T-helper 9 cell (primary cell): ENCODE results near the gene KRT15.

ENCODE experiments used
- DNase-seq: peaks from one replicate; pipeline ENCODE4 v3.0.0-alpha.2; 2020

Gene KRT15

DNA sequence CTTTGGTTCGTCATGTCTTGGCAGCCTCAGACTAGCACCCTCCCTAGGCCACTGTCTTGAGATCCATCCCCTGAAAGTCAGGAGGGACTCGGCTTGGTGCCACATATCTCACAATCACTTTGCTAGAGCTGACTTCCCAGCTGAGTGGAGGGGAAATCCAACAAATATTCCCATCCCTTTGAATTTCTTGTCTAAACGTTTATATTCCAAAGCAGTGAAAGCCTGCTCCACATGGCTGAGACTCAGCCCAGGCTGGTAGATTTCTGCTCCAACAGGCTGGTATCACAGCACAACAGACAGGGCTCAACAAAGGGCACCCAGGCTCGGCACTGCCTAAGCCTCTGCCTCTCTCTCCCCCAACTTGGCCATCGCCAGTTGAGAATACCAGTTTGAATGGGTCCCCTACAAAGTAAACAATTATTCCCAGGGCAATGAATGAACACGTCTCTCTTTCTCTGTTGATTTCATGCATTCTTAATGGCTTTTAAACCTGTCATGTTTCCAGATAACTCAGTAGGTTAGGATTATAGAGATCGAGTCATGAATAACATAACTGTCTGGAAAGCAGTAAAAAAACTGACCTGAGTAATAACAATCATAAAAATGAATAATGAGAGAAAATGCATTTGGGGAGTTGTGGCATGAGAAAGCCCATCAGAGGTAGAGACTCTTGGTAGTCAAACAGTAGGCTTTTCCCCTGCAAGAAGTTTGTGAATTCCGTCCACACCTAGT lies 14.3 kb downstream of the KRT15 start:
- no peak for DNase-seq

DNA sequence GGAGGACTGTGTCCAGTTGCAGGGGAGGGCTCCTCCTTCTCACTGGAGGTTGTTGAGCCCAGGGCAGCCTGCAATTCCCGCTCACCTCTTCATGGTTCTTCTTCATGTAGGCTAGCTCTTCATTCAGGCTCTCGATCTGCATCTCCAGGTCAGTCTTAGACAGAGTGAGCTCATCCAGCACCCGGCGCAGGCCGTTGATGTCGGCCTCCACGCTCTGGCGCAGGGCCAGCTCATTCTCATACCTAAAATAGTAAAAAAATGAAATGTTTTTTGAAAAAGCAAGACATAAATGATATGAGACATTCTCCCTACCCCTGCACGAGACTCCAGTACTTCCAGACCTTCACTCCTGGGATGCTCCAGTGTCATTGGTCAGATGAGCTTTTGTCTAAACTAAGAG lies 15.5 kb downstream of the KRT15 start:
- no peak for DNase-seq

DNA sequence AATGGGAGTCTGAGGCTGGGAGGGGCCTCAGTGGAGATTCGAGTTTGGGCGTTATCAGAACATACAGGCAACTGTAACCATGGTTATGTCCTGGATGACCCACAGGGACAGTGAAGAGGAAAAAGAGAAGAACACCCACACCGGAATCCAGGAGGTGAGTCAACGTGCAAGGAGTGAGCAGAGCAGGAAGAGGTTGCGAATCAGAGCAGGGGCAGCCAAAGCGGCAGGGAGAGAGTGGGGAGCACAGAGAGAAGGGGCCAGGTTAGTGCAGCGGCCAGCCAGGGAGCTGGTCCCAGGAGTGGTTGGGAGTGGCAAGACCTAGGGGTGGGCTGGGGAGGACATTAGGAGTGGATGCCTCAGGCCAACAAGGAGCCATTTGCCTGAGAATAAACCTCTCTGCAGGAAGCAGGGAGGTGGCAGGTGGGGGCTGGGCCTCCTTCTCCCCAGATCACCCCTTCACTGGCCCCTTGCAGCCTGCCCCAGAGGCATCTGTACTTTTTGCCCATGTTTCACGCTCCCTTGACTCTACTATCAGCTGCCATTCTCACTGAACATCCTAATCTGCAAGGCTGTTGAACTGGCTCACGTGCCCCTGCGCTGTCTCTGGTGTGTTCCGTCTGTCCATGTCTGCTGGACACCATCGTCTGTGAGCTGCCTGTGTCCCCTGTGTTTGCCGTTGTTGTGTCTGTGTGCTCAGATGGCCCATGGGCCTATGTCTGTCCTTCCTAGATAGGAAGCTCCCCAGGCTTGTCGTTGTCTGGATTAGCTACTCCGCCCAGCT lies 18.4 kb downstream of the KRT15 start:
- DNase-seq, result no peak

DNA sequence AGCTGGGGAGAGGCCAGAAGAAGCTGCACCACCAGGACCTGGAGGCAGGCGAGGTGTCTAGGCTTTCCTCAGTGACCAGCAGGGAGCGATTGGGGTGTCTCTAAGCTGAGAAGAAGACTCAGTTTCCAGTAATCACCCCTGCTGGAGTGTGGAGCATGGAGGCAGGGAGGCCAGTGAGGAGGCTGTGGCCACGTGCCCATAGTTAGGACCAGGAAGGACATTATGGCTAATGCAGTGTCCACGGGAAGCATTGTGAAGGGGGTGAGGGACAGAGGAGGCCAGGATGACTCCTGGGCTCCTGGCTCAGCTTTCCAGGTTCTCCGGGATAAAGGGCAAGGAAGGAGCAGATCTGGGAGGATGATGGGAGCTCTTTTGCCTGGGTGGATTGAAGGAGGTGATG lies 19.0 kb downstream of the KRT15 start:
- no peak for DNase-seq

DNA sequence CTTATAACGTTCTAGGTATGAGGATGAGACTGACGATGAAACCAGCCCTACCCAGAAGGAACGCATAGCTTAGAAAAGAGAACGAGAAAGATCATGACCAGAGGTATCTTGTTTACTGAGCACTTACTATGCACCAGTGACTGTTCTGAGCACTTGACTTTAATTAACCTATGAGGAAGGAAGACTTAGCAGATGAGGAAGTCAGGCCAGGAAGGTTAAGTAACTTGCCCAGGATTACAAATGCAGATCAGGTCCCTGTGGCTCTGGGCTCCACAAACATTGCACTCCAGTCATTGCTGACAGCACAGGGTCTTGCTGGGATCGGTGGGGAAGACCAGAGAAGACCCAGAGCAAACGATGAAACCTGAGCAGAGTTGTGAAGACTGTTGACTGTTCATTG lies 20.4 kb downstream of the KRT15 start:
- DNase-seq, result no peak

DNA sequence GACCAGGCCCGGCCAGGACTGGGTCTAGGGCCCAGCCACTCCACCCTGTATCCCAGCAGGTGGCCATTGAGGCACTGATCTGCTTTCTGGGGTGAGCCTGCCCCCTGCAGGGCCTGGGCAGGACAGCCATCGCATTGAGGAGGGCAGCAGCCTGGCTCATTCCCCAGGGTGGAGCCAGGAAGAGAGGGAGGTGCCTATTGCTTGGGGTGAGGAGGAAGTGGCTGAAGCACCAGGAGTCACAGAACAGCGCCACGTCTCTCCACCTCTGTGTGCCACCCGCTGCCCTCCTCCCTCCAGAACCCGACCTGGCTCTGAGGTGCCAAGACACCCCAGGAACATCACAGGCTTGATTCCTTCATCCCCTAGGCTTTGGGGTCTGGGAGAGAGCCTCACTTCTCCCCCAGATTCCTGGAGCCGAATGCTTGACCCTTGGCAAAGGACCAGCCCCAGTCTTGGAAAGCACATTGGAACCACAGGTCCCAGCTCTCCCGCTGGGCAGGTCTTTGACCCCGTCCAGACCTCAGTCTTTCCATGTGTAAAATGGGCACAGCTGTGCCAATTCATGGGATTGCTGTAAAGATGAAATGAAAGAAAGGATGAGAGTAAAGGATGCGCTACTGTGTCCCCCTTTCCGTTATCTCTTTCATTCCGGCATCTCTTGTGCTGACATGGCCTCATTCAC lies 21.7 kb downstream of the KRT15 start:
- peak; percentile 23 for DNase-seq

DNA sequence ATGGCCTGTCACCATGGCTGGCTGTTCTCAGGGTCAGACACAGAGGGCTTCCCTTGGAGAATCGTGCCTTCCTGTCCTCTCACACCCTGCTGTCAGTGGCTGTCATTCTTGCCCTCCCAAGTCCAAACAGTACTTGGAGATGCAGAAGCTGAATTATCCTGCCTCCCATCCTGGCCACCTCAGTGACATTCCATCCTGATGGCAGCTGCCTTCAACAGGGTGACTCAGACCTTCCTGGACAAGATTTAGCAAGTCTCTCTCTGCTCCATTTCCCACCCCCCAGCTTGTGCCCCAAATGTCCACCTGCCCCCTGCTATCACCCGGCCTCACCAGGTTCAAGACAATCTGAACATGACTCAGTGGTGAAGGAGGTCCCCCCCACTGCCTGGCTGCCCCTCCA lies 24.2 kb downstream of the KRT15 start:
- no peak for DNase-seq

DNA sequence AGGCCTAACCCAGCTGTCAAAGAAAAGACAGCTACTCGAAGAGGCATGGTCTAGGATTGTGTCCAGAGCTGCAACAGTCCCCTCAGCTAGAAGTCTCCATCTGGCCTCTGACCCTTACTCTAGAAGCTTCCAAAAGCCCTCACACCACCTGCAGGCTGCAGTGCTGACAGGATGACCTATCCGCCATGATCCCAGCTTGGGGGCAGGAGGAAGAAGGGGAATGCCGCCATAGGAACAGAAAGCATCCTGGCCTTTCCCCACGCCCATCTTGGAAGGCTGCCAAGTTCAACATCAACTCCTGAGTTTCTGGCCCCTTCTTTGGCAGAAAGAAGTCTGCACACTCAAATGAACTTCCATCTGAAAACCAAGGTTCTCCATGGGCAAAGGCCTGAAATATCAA lies 25.9 kb downstream of the KRT15 start:
- DNase-seq, result no peak

DNA sequence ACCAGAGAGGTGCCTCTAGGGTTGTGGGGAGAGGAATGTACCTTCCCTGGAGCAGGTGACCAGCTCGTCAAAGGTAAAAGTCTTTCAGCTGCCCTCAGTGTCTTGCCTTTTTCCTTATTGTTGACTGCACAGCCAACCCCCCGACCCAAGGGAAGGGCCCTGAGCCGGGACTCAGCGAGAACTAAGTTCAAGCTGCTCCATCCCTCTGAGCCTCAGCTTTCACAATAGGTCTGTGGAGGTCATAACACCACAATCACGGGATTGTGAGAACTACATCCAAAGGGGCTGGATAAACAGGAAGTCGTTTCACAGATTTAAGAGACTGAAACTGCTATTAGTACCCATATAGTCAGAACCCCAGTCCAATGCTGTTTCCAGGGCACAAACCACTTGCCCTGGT lies 26.3 kb downstream of the KRT15 start:
- DNase-seq, result no peak

DNA sequence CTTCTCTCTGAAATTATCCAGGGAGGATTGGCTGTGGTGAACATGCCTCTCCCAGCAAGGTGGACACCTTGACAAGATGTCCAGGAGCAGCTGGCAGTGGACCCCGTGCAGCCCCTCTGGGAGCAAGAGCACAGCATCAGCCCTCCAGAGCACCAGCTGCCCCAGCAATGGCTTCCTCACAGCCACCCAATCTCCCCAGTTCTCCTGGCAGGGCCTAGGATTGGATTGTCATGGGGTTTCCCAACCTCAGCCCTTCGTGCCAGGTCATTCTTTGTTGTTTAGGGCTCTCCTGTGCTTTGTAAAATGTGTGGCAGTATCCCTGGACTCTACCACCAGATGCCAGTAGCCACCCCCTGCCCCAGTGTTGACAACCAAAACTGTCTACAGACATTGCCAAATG lies 27.2 kb downstream of the KRT15 start:
- no peak for DNase-seq

DNA sequence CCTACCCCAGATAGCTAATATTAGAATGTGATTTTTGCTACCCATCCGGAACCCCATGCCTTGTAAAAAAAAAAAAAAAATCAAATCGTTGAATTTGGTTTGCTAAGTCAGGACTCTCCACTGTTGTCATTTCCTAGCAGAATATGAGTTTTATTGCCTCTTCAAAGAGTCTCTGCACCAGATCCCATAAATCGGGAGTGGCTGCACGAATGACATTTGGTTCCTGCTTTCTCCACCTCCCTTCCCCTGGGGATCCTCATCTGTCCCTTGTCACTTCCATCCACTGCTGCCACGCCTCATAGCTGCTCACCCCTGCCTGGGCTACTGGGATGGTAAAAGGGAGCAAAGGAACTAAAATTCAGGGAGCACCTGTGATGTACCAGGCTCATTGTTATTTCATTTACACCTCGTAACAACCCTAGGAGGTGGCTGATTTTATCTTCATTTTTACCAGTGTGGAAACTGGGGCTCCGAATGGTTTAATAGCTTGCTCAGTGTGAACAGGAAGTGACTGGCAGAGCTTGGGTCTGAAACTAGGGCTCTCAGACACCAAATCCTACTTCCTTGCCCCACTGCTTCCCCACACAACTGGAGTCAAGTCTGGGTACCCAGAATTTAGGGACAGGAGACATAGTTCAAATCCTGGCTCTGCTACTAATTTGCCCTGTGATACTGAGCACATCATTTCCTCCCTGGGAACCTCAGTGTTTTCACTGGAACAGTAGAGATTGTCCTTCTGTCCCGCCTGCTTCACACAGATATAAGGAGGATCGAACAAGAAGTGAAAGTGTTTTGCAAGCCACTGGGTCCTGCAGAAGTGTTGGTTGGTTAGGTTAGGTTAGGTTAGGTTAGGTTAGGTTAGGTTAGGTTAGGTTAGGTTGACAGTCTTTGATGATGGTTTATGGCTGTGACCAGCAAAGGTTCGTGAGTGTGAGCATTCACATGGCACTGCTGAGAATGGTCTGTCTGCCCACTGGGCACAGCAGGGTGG lies 28.4 kb downstream of the KRT15 start:
- no peak for DNase-seq

DNA sequence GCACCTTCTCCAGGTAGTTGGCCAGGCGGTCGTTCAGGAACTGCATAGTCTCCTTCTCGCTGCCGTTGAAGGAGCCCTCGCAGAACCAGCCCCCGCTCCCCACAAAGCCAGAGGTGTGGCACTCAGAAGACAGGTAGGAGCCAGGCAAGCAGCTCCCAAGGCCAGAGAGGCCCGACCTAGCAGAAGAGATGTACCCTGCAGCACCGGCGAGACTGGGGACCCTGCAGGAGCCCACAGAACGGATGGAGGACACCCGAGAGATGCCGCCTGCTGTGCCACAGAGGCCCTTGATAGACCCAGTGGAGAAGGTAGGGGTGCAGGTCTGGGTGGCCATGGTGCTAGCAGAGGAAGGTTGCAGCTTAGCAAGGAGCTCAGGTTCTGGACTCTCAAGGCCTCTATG lies 29.2 kb downstream of the KRT15 start, which contains the start of gene KRT36:
TSS of gene KRT36 (minus strand) at position 380 of the 400 bp plus-strand sequence. CDS start at position 334, 46 bp downstream.
- DNase-seq, result no peak

DNA sequence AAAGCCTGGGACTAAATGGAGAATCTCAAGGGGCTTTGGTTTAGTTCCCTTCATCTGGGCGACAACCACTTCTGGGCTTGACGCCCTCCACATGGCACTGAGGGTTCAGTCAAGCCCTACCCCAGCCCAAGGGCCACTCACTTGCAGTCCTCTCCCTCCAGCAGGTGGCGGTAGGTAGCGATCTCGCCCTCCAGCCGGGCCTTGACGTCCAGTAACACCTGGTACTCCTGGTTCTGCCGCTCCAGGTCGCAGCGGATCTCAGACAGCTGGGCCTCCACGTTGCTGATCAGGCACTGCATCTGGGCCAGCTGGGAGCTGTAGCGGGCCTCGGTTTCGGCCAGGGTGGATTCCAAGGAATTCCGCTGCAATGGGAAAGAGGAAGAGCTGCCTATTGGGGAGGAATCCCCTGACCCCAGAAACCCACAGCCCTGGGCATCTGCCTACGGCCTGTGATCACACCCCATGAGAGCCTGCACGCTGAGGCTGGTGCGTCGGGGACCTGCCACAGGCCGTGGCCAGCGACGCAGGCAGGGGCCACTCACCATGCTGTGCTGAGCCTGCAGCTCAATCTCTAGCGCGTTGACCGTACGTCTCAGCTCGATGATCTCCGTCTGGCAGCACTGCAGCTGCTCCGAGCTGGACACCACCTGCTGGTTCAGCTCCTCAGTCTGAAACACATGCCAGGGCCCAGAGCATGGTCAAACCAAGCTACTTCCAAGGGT lies 31.7 kb downstream of the KRT15 start:
- DNase-seq, result no peak

DNA sequence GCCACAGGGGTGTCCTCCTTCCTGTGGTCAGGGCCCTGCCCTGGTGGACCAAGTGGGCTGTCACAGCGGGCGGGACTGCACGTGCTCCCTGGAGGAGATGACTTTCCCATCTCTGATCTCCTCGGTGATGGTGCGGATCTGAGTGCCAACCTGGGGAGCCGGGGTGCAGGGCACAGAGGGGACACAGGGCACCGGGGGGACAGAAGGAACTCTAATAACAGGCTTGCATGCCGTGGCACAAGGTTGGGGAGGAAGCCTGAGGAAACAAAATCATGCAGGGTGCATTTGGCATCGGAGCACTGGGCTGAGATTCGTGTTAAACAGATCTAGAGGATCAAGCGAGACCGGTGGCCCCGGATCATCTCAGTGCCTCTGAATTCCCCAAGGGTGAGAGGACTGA lies 32.4 kb downstream of the KRT15 start:
- no peak for DNase-seq

DNA sequence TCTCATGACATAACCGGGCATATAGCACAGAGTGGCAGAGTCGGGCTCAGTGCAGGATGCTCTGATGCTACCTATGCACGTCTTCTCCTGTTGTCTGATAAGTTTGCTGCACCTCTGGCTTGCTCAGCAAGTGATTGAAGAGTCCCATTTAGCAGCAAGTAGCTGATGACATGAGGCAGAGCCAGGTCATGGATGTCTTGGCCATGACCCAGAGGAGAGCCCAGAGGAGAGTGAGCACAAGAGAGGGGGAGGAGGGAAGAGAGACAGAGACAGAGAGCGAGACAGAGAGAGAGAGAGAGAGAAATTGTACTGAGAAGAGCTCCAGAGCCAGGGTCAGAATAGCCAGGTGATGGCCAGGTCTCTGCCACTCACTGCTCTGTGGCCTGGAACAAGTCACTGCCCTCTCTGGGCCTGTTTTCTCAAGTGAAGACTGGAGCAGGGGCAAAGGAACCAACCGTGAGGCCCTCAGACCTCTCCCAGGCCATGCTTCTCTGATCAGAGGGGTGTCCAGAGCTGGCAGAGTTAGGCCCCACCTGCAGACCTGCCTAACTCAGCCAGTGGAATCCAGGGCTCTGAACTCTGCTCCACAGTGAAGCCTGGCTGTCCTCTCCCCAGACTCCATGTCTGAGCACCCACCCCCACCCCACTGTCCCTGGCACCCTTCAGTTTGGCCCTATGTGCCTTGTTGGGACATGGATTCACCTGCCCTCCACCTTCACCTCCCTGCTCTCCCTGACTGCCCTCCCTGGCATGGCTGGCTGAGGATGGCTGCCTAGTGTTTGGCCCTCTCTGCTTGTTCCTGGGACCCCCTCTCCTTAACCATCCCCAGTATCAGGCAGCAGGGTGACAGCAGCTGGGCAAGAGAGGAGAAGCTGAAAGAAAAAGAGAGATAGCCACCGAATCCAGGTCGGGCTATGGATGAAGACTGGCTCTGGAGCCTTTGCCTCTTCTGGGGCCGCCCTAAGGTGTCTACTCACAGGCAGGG lies 33.5 kb downstream of the KRT15 start:
- DNase-seq, result no peak

DNA sequence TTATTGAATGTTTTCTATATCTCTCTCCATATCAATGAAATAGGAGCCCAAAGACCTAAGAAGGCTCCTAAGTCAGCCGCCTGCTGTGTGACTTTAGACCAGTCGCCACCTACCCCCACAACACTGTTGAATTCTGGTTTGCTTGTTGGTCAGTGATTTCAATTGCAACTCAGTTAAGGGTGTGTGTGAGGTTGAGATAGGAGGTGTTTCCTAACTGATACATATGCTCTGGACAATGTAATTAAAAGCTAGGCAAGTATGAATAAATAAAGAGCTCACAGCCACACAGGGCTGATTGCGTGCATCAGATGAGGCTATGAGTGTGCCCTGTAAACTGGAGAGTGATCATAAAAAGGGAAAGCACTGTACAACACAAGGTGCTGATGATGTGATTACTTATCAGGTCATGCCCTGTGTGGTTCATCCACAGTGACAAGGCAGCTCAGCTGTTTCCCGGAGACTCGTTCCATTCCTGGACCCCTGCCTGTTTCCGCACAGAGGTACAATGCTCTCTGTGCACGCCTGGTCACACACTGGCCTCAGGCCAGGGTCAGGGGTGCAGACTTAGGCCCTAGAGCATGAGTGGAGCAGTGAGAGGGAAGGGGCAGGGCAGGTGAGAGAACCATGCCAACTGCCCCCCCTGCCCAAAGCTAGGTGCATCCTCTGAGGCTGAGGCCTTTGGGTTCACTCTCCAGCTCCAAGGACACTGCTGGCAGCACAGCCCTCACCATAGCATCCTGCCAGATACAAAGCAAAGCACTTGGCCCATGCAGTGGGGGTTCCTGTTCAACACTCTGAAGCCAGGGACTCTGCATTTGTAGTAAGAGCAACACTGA lies 34.5 kb downstream of the KRT15 start:
- DNase-seq, result no peak

DNA sequence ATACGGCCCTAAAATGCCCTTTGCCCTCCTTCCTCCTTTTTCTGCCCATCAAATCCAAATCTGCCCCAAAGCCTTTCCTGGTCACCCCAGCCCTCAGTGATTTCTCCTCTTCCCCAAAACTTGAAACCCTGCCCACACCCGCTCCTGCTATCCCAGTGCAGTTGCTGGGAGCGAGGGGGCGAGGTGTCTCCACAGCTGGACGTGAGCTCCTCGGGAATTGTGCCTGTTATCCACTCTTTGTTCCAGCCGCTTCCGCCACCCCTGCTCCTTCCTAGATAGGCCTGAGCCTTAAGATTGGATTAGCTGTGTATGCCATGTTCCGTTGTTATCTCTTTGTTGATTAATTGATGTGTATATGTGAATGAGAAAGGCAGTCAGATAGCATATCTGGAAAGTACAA lies 35.2 kb downstream of the KRT15 start:
- DNase-seq, result no peak

DNA sequence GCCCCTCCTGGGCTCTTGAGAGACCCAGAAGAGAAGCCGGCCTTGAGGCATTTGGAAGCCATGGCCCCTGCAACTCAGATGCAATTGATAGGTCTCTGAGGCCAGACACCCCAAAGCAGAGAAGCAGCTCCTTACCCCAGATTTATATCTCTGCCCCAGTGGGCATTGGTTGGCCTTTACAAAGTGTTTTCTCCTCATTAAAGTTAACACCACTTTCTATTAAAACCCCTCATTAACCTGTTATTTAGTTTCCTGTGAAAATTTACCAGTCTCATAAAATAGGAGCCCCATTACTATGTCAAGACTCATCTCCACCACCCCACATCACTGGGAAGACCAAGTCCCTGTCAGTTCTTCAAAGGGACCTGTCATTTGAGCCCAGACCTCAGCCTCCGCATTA lies 37.7 kb downstream of the KRT15 start, which contains the start of gene KRT35:
TSS of gene KRT35 (minus strand) at position 116 of the 400 bp plus-strand sequence. CDS start at position 62, 54 bp downstream.
- no peak for DNase-seq

DNA sequence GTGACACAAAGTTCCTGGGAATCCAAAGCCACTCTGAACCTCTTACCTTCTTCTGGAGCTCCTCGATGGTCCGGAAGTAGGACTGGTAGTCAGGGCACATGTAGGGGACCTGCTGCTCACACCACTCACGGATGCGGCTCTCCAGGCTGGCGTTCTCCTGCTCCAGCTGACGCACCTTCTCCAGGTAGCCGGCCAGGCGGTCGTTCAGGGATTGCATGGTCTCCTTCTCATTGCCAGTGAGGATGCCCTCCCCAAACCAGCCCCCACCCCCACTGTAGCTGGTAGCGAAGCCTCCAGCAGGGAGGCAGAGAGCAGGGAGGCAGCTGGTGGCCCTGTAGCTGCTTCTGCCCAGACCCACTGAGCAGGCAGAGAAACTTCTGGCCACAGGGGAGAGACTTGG lies 38.1 kb downstream of the KRT15 start:
- no peak for DNase-seq
